ENCODE data around the gene VCAN.

Gene VCAN

DNA sequence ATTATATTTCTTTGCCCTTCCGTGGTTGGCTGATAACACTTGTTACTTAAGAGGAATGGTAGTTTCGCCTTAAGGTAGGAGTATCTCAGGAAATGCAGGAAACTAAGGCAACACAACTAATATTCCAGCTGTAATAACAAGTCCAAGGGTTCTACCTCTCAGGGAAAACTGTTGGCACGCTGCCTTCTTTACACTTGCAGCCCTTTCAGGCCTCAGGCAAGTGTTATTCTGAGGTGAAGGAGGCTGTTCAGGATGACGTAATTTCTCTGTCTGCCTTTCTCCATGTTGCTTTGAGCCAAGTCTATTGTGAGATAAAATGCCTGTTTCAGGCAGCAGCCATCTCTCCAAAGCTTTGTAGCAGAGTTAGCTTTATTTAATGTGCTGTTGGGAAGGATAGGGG, 38.0 kb downstream of the VCAN start (continued):
- TF ChIP-seq, protein P1, sequence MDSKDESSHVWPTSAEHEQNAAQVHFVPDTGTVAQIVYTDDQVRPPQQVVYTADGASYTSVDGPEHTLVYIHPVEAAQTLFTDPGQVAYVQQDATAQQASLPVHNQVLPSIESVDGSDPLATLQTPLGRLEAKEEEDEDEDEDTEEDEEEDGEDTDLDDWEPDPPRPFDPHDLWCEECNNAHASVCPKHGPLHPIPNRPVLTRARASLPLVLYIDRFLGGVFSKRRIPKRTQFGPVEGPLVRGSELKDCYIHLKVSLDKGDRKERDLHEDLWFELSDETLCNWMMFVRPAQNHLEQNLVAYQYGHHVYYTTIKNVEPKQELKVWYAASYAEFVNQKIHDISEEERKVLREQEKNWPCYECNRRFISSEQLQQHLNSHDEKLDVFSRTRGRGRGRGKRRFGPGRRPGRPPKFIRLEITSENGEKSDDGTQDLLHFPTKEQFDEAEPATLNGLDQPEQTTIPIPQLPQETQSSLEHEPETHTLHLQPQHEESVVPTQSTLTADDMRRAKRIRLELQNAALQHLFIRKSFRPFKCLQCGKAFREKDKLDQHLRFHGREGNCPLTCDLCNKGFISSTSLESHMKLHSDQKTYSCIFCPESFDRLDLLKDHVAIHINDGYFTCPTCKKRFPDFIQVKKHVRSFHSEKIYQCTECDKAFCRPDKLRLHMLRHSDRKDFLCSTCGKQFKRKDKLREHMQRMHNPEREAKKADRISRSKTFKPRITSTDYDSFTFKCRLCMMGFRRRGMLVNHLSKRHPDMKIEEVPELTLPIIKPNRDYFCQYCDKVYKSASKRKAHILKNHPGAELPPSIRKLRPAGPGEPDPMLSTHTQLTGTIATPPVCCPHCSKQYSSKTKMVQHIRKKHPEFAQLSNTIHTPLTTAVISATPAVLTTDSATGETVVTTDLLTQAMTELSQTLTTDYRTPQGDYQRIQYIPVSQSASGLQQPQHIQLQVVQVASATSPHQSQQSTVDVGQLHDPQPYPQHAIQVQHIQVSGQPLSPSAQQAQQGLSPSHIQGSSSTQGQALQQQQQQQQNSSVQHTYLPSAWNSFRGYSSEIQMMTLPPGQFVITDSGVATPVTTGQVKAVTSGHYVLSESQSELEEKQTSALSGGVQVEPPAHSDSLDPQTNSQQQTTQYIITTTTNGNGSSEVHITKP (tag by site-specific recombination; IDR thresholded peaks at IDR 0.05): peak; percentile 33; the same call in 1 of the 2 replicates
- TF ChIP-seq, protein P2, sequence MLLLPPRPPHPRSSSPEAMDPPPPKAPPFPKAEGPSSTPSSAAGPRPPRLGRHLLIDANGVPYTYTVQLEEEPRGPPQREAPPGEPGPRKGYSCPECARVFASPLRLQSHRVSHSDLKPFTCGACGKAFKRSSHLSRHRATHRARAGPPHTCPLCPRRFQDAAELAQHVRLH (tag by site-specific recombination; IDR thresholded peaks at IDR 0.05): 0 out of 2 replicates have a peak, but pooled peaks have one; percentile 37
- TF ChIP-seq, protein P3, sequence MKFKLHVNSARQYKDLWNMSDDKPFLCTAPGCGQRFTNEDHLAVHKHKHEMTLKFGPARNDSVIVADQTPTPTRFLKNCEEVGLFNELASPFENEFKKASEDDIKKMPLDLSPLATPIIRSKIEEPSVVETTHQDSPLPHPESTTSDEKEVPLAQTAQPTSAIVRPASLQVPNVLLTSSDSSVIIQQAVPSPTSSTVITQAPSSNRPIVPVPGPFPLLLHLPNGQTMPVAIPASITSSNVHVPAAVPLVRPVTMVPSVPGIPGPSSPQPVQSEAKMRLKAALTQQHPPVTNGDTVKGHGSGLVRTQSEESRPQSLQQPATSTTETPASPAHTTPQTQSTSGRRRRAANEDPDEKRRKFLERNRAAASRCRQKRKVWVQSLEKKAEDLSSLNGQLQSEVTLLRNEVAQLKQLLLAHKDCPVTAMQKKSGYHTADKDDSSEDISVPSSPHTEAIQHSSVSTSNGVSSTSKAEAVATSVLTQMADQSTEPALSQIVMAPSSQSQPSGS (tag by site-specific recombination; IDR thresholded peaks at IDR 0.05; ENCODE audit: low read depth): peak; percentile 97
- TF ChIP-seq ZNF629 (tag by site-specific recombination; IDR thresholded peaks at IDR 0.05) (peak; percentile 78), ZSCAN30 (tag by site-specific recombination; IDR thresholded peaks at IDR 0.05) (peak; percentile 47; the same call in 1 of the 2 replicates), SP7 (tag by site-specific recombination; IDR thresholded peaks at IDR 0.05) (peak; percentile 35; the same call in 1 of the 2 replicates), ZNF155 (tag by site-specific recombination; IDR thresholded peaks at IDR 0.05) (no peak), ZBTB21 (tag by site-specific recombination; IDR thresholded peaks at IDR 0.05) (peak; percentile 62), ZNF510 (tag by site-specific recombination; IDR thresholded peaks at IDR 0.05; ENCODE audit: insufficient replicate concordance) (no peak), FEZF1 (tag by site-specific recombination; IDR thresholded peaks at IDR 0.05) (peak; percentile 46), IKZF3 (tag by site-specific recombination; IDR thresholded peaks at IDR 0.05) (peak; percentile 61; the same call in 1 of the 2 replicates), ZBTB48 (tag by site-specific recombination; IDR thresholded peaks at IDR 0.05) (peak; percentile 62), PRDM1 (tag by site-specific recombination; IDR thresholded peaks at IDR 0.05) (peak; percentile 78), ZBTB17 (tag by site-specific recombination; IDR thresholded peaks at IDR 0.05) (0 out of 2 replicates have a peak, but pooled peaks have one; percentile 29), SCRT2 (tag by site-specific recombination; IDR thresholded peaks at IDR 0.05) (peak; percentile 65), YY2 (tag by site-specific recombination; IDR thresholded peaks at IDR 0.05) (0 out of 2 replicates have a peak, but pooled peaks have one; percentile 24), ZBTB8A (tag by site-specific recombination; IDR thresholded peaks at IDR 0.05) (peak; percentile 49; the same call in 1 of the 2 replicates), ZNF138 (tag by site-specific recombination; IDR thresholded peaks at IDR 0.05; ENCODE audit: borderline replicate concordance) (no peak), ZNF19 (tag by site-specific recombination; IDR thresholded peaks at IDR 0.05; ENCODE audit: low read depth) (0 out of 2 replicates have a peak, but pooled peaks have one; percentile 11)
- TF ChIP-seq, protein P4, sequence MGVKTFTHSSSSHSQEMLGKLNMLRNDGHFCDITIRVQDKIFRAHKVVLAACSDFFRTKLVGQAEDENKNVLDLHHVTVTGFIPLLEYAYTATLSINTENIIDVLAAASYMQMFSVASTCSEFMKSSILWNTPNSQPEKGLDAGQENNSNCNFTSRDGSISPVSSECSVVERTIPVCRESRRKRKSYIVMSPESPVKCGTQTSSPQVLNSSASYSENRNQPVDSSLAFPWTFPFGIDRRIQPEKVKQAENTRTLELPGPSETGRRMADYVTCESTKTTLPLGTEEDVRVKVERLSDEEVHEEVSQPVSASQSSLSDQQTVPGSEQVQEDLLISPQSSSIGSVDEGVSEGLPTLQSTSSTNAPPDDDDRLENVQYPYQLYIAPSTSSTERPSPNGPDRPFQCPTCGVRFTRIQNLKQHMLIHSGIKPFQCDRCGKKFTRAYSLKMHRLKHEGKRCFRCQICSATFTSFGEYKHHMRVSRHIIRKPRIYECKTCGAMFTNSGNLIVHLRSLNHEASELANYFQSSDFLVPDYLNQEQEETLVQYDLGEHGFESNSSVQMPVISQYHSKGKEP (tag by site-specific recombination; IDR thresholded peaks at IDR 0.05): peak; percentile 58
- TF ChIP-seq, protein P5, sequence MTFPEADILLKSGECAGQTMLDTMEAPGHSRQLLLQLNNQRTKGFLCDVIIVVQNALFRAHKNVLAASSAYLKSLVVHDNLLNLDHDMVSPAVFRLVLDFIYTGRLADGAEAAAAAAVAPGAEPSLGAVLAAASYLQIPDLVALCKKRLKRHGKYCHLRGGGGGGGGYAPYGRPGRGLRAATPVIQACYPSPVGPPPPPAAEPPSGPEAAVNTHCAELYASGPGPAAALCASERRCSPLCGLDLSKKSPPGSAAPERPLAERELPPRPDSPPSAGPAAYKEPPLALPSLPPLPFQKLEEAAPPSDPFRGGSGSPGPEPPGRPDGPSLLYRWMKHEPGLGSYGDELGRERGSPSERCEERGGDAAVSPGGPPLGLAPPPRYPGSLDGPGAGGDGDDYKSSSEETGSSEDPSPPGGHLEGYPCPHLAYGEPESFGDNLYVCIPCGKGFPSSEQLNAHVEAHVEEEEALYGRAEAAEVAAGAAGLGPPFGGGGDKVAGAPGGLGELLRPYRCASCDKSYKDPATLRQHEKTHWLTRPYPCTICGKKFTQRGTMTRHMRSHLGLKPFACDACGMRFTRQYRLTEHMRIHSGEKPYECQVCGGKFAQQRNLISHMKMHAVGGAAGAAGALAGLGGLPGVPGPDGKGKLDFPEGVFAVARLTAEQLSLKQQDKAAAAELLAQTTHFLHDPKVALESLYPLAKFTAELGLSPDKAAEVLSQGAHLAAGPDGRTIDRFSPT (tag by site-specific recombination; IDR thresholded peaks at IDR 0.05): no peak
- TF ChIP-seq, protein P6, sequence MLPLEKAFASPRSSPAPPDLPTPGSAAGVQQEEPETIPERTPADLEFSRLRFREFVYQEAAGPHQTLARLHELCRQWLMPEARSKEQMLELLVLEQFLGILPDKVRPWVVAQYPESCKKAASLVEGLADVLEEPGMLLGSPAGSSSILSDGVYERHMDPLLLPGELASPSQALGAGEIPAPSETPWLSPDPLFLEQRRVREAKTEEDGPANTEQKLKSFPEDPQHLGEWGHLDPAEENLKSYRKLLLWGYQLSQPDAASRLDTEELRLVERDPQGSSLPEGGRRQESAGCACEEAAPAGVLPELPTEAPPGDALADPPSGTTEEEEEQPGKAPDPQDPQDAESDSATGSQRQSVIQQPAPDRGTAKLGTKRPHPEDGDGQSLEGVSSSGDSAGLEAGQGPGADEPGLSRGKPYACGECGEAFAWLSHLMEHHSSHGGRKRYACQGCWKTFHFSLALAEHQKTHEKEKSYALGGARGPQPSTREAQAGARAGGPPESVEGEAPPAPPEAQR (tag by site-specific recombination; IDR thresholded peaks at IDR 0.05): no peak
- TF ChIP-seq, protein P7, sequence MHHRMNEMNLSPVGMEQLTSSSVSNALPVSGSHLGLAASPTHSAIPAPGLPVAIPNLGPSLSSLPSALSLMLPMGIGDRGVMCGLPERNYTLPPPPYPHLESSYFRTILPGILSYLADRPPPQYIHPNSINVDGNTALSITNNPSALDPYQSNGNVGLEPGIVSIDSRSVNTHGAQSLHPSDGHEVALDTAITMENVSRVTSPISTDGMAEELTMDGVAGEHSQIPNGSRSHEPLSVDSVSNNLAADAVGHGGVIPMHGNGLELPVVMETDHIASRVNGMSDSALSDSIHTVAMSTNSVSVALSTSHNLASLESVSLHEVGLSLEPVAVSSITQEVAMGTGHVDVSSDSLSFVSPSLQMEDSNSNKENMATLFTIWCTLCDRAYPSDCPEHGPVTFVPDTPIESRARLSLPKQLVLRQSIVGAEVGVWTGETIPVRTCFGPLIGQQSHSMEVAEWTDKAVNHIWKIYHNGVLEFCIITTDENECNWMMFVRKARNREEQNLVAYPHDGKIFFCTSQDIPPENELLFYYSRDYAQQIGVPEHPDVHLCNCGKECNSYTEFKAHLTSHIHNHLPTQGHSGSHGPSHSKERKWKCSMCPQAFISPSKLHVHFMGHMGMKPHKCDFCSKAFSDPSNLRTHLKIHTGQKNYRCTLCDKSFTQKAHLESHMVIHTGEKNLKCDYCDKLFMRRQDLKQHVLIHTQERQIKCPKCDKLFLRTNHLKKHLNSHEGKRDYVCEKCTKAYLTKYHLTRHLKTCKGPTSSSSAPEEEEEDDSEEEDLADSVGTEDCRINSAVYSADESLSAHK (tag by site-specific recombination; IDR thresholded peaks at IDR 0.05): 0 out of 2 replicates have a peak, but pooled peaks have one; percentile 24
- TF ChIP-seq, protein P8, sequence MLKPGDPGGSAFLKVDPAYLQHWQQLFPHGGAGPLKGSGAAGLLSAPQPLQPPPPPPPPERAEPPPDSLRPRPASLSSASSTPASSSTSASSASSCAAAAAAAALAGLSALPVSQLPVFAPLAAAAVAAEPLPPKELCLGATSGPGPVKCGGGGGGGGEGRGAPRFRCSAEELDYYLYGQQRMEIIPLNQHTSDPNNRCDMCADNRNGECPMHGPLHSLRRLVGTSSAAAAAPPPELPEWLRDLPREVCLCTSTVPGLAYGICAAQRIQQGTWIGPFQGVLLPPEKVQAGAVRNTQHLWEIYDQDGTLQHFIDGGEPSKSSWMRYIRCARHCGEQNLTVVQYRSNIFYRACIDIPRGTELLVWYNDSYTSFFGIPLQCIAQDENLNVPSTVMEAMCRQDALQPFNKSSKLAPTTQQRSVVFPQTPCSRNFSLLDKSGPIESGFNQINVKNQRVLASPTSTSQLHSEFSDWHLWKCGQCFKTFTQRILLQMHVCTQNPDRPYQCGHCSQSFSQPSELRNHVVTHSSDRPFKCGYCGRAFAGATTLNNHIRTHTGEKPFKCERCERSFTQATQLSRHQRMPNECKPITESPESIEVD (tag by site-specific recombination; IDR thresholded peaks at IDR 0.05): peak; percentile 40; the same call in 1 of the 2 replicates

Measured in HEK293 (cell line).